Measurements from ENCODE around the gene FUT1.

DNA sequence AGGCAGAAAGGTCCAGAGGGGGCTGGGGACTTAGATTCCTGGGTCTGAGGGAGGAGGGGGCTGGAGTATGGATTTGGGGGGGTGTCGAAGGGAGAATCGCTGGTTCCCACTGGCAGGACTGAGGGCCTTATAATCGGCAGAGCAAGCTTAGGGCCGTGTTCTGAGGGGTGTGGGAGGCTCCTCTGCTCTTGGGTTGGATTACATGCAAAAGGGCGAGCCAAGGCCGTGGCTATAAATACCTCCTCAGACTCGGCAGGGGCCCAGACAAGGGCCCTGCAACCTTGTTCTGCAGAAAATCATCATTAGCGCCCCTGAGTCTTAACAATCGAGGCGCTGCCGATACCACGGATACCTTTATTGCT lies 32.2 kb downstream of the FUT1 start:
- TF ChIP-seq SP4 (IDR thresholded peaks at IDR 0.05; ENCODE audit: low read length) (no peak), CREB1 (IDR thresholded peaks at IDR 0.05) (no peak), CHD2 (IDR thresholded peaks at IDR 0.05; ENCODE audit: low read length) (no peak), SAP30 (IDR thresholded peaks at IDR 0.05; ENCODE audit: insufficient read depth, insufficient replicate concordance, low read length) (no peak), EP300 (IDR thresholded peaks at IDR 0.05; ENCODE audit: borderline replicate concordance in 1 of 2, low read depth in 2 of 2, low read length in 2 of 2) (no peak), SIN3A (conservative IDR thresholded peaks at IDR 0.05 in 1 of 2, IDR thresholded peaks at IDR 0.05 in 1 of 2; ENCODE audit: low read depth in 1 of 2, low read length in 2 of 2) (no peak), EZH2 (IDR thresholded peaks at IDR 0.05; ENCODE audit: low read depth, low read length, severe bottlenecking) (no peak), YY1 (IDR thresholded peaks at IDR 0.05; ENCODE audit: low read depth, low read length) (no peak), JUND (IDR thresholded peaks at IDR 0.05; ENCODE audit: low read length) (no peak), CHD1 (IDR thresholded peaks at IDR 0.05; ENCODE audit: low read depth, low read length) (no peak), ZNF274 (IDR thresholded peaks at IDR 0.05; ENCODE audit: borderline replicate concordance, extremely low read depth, low read length) (no peak)
- TF ChIP-seq, protein P1, sequence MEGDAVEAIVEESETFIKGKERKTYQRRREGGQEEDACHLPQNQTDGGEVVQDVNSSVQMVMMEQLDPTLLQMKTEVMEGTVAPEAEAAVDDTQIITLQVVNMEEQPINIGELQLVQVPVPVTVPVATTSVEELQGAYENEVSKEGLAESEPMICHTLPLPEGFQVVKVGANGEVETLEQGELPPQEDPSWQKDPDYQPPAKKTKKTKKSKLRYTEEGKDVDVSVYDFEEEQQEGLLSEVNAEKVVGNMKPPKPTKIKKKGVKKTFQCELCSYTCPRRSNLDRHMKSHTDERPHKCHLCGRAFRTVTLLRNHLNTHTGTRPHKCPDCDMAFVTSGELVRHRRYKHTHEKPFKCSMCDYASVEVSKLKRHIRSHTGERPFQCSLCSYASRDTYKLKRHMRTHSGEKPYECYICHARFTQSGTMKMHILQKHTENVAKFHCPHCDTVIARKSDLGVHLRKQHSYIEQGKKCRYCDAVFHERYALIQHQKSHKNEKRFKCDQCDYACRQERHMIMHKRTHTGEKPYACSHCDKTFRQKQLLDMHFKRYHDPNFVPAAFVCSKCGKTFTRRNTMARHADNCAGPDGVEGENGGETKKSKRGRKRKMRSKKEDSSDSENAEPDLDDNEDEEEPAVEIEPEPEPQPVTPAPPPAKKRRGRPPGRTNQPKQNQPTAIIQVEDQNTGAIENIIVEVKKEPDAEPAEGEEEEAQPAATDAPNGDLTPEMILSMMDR (IDR thresholded peaks at IDR 0.05; ENCODE audit: control extremely low read depth in 1 of 3, insufficient read depth in 1 of 3, low read depth in 1 of 3, low read length in 3 of 3): no peak

All from H1 (cell line).